ENCODE results near the gene ELMO1.

ELMO1 gene

GRCh38 chr7:37429435-37429791 is 19.3 kb downstream of the ELMO1 start:
- DNase-seq = no peak

- DNase-seq = no peak
Measured at GRCh38 chr7:37428681-37429434, 19.8 kb downstream of the ELMO1 start.

DNA sequence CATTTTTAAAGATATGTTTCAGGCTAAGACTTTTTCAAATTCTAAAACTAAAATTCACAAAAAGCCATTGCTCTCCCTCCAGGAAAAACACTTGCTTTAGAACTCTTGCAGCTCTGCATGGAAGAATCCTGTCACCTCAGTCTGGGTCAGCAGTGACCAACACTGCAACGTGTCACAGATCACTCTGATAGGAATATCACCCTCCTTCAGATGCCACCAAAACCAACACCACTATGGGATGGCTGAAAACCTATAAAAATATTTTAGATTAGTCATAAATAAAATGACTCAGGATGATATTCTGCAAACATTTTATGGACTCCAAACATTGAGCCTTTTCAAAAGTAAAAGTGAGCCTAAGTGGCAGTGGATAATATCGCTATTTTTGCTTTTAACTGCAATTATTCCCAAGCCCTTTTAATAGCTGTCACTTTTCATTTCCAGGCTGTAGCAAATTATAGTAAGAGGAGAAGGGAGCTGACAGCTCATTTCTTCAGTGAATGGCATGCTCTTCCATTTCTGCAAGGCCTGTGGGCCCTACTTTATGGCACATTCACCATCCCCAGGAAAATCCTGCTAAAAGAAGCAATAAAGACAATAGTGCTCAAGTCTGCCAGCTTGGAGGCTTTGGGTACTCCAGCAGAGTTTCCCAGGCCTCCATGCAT is 21.3 kb downstream of the ELMO1 start:
- no peak for DNase-seq

DNA sequence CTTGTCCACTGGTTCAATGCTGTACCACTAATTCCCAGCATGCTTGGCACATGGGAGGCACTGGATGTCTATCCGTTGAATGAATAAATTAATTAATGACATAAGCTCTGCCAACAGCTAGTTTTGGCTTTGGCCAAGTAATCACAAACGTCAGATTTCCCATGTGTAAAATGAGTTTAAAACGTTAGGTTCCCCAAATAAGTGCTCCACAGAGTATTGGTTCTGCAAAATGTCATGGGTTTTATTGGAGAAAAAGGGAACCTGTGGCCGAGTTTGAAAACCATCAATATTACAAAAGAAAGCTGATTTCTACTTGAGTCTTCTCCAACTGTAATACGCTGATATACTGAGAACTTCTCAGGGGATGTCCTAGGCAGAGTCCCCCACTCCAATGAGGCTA is 23.2 kb downstream of the ELMO1 start:
- DNase-seq = no peak

GRCh38 chr7:37424995-37425394 is 23.7 kb downstream of the ELMO1 start:
- no peak for DNase-seq

DNA sequence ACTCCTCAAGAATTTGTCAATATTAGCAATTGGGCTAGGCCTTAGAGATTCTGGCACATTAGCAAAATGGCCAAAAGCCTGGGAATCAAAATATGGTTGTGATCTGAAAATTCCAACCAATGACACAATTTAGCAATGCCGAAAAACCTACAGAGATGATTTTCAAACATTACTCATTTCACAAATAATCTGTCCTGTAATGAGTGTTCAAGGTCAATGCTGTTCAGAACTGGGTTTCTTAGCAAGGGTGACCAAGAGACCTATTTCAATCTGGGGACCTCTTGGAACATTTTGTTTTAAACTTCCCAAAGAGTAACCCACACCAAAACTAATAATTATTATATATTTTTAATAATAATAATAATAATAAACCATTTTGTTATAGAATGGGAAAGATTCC is 24.1 kb downstream of the ELMO1 start:
- DNase-seq = no peak

DNA sequence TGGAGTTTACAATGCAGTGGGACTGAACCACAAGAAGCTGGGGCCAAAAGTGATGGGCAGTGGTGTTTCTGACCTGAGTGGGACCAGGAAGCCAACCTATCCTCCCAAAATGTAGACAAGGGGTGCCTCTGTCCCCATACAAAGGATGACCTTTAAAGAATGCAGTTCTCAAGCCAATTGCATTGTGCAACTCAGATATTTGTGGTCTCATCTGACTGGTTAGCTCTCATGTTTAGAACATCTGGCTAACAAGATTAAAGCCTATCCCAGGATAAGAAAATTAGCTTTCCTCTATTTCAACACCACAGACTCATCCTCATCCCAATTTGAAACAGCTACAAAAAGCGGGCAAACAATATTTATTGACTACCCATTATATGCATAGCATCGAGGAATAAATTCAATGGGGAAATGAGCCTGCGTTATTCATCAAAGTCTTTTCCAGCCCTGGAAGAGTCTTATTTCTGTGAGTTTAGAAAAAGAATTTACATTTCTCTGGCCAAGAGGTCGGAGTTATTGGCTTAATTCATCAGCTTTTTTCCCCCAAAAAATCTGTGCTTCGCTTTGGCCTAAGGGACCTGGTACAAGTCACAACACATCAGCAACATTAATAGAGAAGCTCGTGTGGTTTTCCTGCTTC is 26.7 kb downstream of the ELMO1 start:
- DNase-seq = no peak

- DNase-seq = no peak
Measured at GRCh38 chr7:37420946-37421695, 27.5 kb downstream of the ELMO1 start.

DNA sequence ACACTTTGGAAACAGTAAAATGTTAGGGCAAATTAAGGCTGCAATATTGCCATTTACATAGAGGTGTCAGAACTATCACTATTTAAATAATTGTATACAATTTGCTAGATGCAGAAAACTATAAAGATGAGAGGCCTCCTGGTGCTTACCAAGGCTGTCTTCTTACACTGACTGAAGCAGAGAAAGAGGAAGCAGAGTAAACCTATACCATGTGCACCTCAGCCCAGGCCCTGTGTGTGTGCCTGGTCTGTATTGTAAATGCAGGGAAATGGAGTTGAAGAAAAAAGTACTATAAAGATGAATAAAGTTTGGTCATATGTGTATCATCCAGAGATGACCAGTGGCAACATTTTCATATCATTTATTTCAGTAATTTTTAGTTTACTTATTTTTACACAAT is 29.2 kb downstream of the ELMO1 start:
- DNase-seq = no peak

- no peak for DNase-seq
Measured at GRCh38 chr7:37418381-37418780, 30.3 kb downstream of the ELMO1 start.

- no peak for DNase-seq
Measured at GRCh38 chr7:37417107-37417474, 31.6 kb downstream of the ELMO1 start.

GRCh38 chr7:37416378-37417106 is 32.1 kb downstream of the ELMO1 start:
- DNase-seq = no peak

DNA sequence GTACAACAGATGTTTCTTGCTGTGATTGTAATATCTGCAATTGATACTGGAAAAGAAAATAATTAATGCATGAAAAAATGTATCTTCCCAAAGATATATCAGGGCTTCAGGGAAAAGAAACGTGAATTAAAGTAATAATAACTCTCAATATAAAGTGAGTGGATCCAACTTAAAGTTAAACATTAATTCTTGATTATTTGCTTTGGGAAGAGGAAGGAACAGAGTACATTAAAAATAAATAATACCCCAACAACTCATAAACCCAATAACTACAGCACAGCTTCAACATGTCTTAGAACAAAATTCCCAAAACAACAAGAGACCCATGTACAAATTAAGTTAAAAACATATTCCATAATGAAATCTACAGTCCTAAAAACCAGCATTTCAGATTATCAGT is 33.0 kb downstream of the ELMO1 start:
- DNase-seq = no peak

GRCh38 chr7:37414352-37414983 is 34.2 kb downstream of the ELMO1 start:
- DNase-seq = no peak

- DNase-seq = no peak
Measured at GRCh38 chr7:37411444-37412034, 37.1 kb downstream of the ELMO1 start.

DNA sequence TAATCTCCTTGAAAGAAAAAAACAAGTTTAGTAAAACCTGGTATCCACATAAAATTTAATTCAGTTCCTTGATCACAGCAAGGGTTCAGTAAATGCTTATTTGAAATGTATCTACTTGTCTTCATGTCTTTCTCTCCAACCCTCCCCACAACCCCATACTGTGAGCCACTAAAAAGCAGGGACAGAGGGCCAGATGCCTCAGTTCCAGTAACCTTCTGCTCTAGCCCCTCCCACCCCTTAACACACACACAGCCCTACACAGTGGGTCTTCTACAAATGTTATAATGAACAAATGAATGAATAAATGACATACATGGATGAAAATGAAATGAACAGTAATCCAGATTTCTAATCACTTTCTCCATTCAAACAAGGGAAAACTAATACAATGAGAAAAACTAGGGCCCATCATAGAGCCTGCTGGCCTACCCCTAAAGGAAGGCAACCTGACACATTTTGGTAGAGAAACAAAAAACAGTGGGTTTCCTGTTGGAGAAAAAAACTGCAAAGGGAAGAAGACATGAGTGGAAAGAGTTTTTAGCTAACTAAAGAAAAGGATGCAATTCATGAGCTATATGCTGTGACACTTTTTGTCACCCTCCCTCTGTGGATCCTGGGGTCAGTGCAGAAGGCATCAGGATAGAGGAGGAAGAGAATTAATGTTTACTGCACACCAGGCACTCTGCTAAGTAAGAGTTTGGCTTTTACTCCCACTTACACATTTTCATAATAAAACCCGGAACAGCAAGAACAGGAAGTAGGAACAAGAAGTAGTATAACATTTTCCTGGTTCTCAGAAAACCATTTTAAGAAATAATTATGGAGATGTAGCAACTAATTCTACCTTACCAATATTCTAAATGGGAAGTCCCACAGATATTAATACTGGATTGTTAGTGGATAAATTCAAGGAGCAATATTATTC is 38.1 kb downstream of the ELMO1 start:
- DNase-seq = no peak

GRCh38 chr7:37409461-37409860 is 39.2 kb downstream of the ELMO1 start:
- no peak for DNase-seq

GRCh38 chr7:37408291-37409228 is 40.1 kb downstream of the ELMO1 start:
- no peak for DNase-seq

DNA sequence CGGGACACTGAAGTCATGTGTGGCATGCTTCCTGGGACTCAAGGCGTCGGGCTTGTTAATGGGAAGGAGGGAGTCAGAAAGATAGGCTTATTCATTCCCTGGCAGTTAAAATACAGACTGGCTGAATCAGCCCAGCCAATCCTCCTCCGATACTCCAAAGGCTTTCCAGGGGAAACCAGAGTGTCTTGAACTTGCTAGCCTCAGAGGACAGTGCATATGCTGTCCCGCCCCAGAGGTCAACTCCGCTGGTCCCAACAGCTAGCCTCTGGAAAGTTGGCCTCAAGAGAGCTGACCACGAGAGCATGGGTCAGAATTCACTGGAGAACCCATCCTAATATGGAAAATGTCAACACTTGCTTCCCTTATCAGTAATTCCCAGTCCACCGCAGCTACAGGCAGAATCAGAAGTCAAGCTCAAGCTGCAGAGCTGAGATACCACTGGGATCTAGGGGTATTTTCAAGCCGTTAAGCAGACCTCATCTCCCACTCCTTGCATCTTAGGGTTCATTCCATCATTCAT is 43.0 kb downstream of the ELMO1 start:
- no peak for DNase-seq
